NCI-H128 (cell line): ENCODE data around the gene RYR1.
"Not testable (repeated sequence)": the region's sequence is repeated elsewhere in the genome, so short reads cannot be mapped to it uniquely, and the experiment has no call there.

Experiments
- DNase-seq: peaks from one replicate; lab custom pipeline; 2025; ENCODE audit not compliant: unreplicated experiment; lab: John Stamatoyannopoulos, UW

RYR1 gene

GRCh38 chr19:38425810-38426466 lies 7.6 kb upstream of the RYR1 start, which contains the start of gene RASGRP4:
Gene RASGRP4, minus strand, starts transcription at chr19:38426219. Its CDS starts 128 bp downstream, at chr19:38426091.
- no peak for DNase-seq

GRCh38 chr19:38427035-38427677 lies 6.3 kb upstream of the RYR1 start:
- DNase-seq, result not testable (repeated sequence)

GRCh38 chr19:38429055-38429810 lies 4.3 kb upstream of the RYR1 start:
- no peak for DNase-seq

- no peak for DNase-seq
These were observed 3.7 kb upstream of the RYR1 start for GRCh38 chr19:38429811-38430156.

GRCh38 chr19:38430931-38431330 lies 2.6 kb upstream of the RYR1 start:
- no peak for DNase-seq

- DNase-seq, result no peak
These were observed 1.1 kb downstream of the RYR1 start for GRCh38 chr19:38434549-38435051.

GRCh38 chr19:38437295-38437694 lies 3.8 kb downstream of the RYR1 start:
- no peak for DNase-seq

GRCh38 chr19:38437917-38438316 lies 4.4 kb downstream of the RYR1 start:
- no peak for DNase-seq

GRCh38 chr19:38440592-38440991 lies 7.1 kb downstream of the RYR1 start:
- no peak for DNase-seq

- no peak for DNase-seq
These were observed 8.3 kb downstream of the RYR1 start for GRCh38 chr19:38441657-38442348.

- no peak for DNase-seq
These were observed 9.2 kb downstream of the RYR1 start for GRCh38 chr19:38442736-38443135.

GRCh38 chr19:38443458-38443999 lies 10.0 kb downstream of the RYR1 start:
- no peak for DNase-seq

GRCh38 chr19:38444026-38444425 lies 10.5 kb downstream of the RYR1 start:
- DNase-seq, result no peak

- DNase-seq, result no peak
These were observed 11.9 kb downstream of the RYR1 start for GRCh38 chr19:38445362-38445761.

- DNase-seq, result no peak
These were observed 14.7 kb downstream of the RYR1 start for GRCh38 chr19:38448225-38448624.

GRCh38 chr19:38449518-38449917 lies 16.0 kb downstream of the RYR1 start:
- DNase-seq, result no peak

- no peak for DNase-seq
These were observed 17.5 kb downstream of the RYR1 start for GRCh38 chr19:38451036-38451435.

- no peak for DNase-seq
These were observed 18.1 kb downstream of the RYR1 start for GRCh38 chr19:38451629-38452028.

- DNase-seq, result no peak
These were observed 19.2 kb downstream of the RYR1 start for GRCh38 chr19:38452430-38453366.

- no peak for DNase-seq
These were observed 20.1 kb downstream of the RYR1 start for GRCh38 chr19:38453596-38453995.
